Upper lobe of left lung (tissue), 4 donors: ENCODE results near the gene USP3.

Source experiments
- EP300 ChIP-seq, 4 donors: sonication (generic); formaldehyde crosslinking; IDR thresholded peaks; one replicate each; pipeline ENCODE4 v1.5.1; 2017; ENCODE audit warnings: antibody characterized with exemption in 4 of 4, control low read depth in 2 of 4
- POLR2A ChIP-seq, 4 donors: fragments of 450-650 bp; IDR thresholded peaks; one replicate each; pipeline ENCODE4 v1.5.1; 2016 to 2017; ENCODE audit warnings: antibody characterized with exemption in 4 of 4, mild to moderate bottlenecking in 2 of 4

DNA sequence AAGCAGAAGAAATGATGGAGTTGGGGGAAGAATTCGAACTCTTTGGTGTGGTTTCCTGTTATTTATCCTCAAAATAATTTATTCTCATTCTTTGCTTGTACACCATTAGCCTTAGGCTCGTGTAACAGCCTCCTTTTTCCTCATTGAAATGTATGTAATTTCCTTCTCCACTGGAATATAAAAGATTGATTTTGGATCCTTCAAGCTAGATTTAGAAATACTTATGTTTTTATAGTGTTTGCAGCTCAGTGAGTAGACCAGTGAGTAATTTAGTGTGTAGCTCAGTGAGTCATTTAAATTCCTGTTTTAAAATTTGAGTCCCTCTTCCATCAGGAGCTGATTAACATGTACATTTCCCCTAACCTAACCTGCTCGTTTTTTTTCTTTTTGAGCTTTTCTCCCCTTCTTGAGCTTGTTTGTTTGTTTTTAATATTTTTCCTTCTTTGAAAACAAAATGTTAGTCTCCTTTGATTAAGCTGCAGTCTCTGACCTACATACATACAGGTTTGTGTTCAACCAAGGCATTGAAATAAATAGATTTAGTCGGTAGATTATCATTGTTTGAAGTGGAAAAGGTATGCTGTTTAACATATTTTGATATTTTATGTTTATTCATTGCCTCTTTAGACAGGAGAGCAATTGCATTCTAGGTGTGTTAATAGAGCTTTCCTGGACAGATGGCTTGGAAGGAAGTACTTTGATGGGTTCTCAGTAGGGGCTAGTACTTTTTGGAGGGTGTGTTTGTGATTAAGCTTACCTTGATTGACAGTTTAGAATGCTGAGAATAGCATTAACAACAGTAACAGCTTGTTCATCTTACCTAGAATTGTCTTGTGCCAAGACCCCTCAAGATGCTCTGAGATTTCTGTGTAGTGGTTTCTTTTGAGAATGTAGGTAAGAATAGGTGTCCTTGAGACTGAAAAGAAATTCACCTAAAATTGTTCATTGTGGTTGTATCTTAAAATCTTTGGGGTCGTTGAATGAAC lies 5.9 kb downstream of the USP3 start:
- no peak for TF ChIP-seq EP300 (IDR thresholded peaks at IDR 0.05)
- no peak for TF ChIP-seq POLR2A (IDR thresholded peaks at IDR 0.05)
